ENCODE data around the gene EEFSEC.
A peak's percentile ranks its signal among the peaks of the same experiment; 100 is the strongest.
"Not testable (repeated sequence)": the region's sequence is repeated elsewhere in the genome, so short reads cannot be mapped to it uniquely, and the experiment has no call there.

The EEFSEC gene

GRCh38 chr3:128151758-128152274, 1.5 kb upstream of the EEFSEC start:
- no peak for TF ChIP-seq CTCF (conservative IDR thresholded peaks at IDR 0.05; ENCODE audit: low read depth)
- no peak for DNase-seq (ENCODE audit: low spot score)
- CTCF ChIA-PET, result no interaction called here
- H3K27ac ChIP-seq, result no peak overlapping the region
- POLR2A ChIA-PET (ENCODE audit: low non-redundant PET), result no interaction called here

GRCh38 chr3:128152419-128153155, 694 bp upstream of the EEFSEC start:
- H3K27ac ChIP-seq, result peak overlapping the region; percentile 88

GRCh38 chr3:128154354-128154753, 1.1 kb downstream of the EEFSEC start:
- CTCF ChIA-PET, result interaction anchor here (0.6 kb wide), 1 partner anchor 121 kb away, joined by 5 read pairs; no protein-coding TSS in a partner anchor
- DNase-seq (ENCODE audit: low spot score); H3K27ac ChIP-seq: not testable (repeated sequence)
- POLR2A ChIA-PET (ENCODE audit: low non-redundant PET), result interaction anchor here (0.6 to 1.8 kb wide), 2 partner anchors 28 to 31 kb away, joined by 4 to 6 read pairs; partner anchors contain the start of gene RUVBL1

More at GRCh38 chr3:128152419-128153155, 694 bp upstream of the EEFSEC start:
- POLR2A ChIA-PET (ENCODE audit: low non-redundant PET), result interaction anchor here (0.7 to 1.8 kb wide), 2 partner anchors 10 to 29 kb away, joined by 3 to 6 read pairs; partner anchors contain the start of gene RUVBL1
- CTCF ChIA-PET, result interaction anchor here (0.6 to 1.5 kb wide), 2 partner anchors 57 to 456 kb away, joined by 4 read pairs; no protein-coding TSS in a partner anchor
- no peak for DNase-seq (ENCODE audit: low spot score)
- TF ChIP-seq CTCF (conservative IDR thresholded peaks at IDR 0.05; ENCODE audit: low read depth), result no peak

- POLR2A ChIA-PET (ENCODE audit: low non-redundant PET), result no interaction called here
- TF ChIP-seq CTCF (conservative IDR thresholded peaks at IDR 0.05; ENCODE audit: low read depth), result no peak
- no peak for DNase-seq (ENCODE audit: low spot score)
- H3K27ac ChIP-seq, result no peak overlapping the region
- CTCF ChIA-PET, result no interaction called here
These were observed 2.5 kb downstream of the EEFSEC start for GRCh38 chr3:128155616-128156360.

- ChIA-PET POLR2A (ENCODE audit: low non-redundant PET) (no interaction called here), CTCF (no interaction called here)
- no peak overlapping the region for H3K27ac ChIP-seq
- no peak for TF ChIP-seq CTCF (conservative IDR thresholded peaks at IDR 0.05; ENCODE audit: low read depth)
- no peak for DNase-seq (ENCODE audit: low spot score)
These were observed 7.4 kb downstream of the EEFSEC start for GRCh38 chr3:128160661-128161060.

- no peak overlapping the region for H3K27ac ChIP-seq
- TF ChIP-seq CTCF (conservative IDR thresholded peaks at IDR 0.05; ENCODE audit: low read depth), result no peak
- ChIA-PET CTCF (interaction anchor here (0.7 kb wide), 1 partner anchor 448 kb away, joined by 4 read pairs; no protein-coding TSS in a partner anchor), POLR2A (ENCODE audit: low non-redundant PET) (no interaction called here)
- DNase-seq (ENCODE audit: low spot score), result no peak
These were observed 10.2 kb downstream of the EEFSEC start for GRCh38 chr3:128163432-128163831.

Measured in RWPE1 (cell line).